HepG2 (cell line): ENCODE data around the gene CXADR. TPM values are rescaled to one million over a fixed set of nuclear protein-coding genes. Genes with fewer than 3 reads are reported as not detected.

ENCODE experiments used
- ATAC-seq: fragments of 200-7000 bp; cut with Tn5 transposase; 3 replicates; pipeline ENCODE4 v1.9.1; 2020; ENCODE audit warnings: mild to moderate bottlenecking, moderate library complexity
- BruUV-seq: library from RNA; stranded (reverse); fragments of 400-500 nt; replicated peaks from 2 replicates; lab custom pipeline; 2021; lab: Mats Ljungman, UMichigan
- CTCF ChIA-PET: fragments of 300-600 bp; formaldehyde crosslinking; extraction: SDS; loops from one replicate; lab custom pipeline; 2021; ENCODE audit warnings: low total read pairs, inconsistent platforms, low intra/inter-chr PET ratio; lab: Yijun Ruan, JAX
- POLR2A ChIA-PET: fragments of 350-600 bp; sonication (Branson Sonifier 250); formaldehyde crosslinking; loops from one replicate; lab custom pipeline; 2020; ENCODE audit warnings: antibody characterized with exemption, inconsistent platforms; lab: Yijun Ruan, JAX
- DNase-seq: peaks from one replicate; pipeline ENCODE4 v3.0.0-alpha.2; 2015; ENCODE audit warnings: low spot score
- FAIRE-seq: peaks from 3 replicates; lab custom pipeline; 2011; peaks lifted over from hg19 to GRCh38; lab: Jason Lieb, UNC
- H2AFZ ChIP-seq: one replicate; pipeline ENCODE4 v1.6.1; 2011; ENCODE audit warnings: low read length, inconsistent platforms
- H3K27ac ChIP-seq: fragments of 300-600 bp; 3 replicates; pipeline ENCODE4 v1.8.0; 2011; ENCODE audit warnings: mixed run types, mild to moderate bottlenecking, mixed read lengths, low read length, inconsistent platforms; ENCODE audit not compliant: insufficient read depth; ENCODE audit errors: extremely low read length
- H3K27me3 ChIP-seq, 2 experiments: fragments of 200-600 bp in 1 of 2; 2 replicates in 1 of 2; 3 replicates in 1 of 2; pipeline versions ENCODE4 v1.6.0 to v1.8.0; 2011; ENCODE audit warnings: low read length in 2 of 2, mild to moderate bottlenecking in 2 of 2, moderate library complexity in 2 of 2, inconsistent platforms in 1 of 2; ENCODE audit not compliant: insufficient read depth in 2 of 2, control insufficient read depth in 1 of 2
- H3K36me3 ChIP-seq, 2 experiments: fragments of 200-600 bp in 1 of 2; replicated peaks in 1 of 2; 2 replicates in 1 of 2; 3 replicates in 1 of 2; pipeline versions ENCODE4 v1.5.1 to v1.8.0; 2011; ENCODE audit warnings: low read length in 2 of 2, inconsistent platforms in 1 of 2; ENCODE audit not compliant: insufficient read depth in 2 of 2, control insufficient read depth in 1 of 2
- H3K4me1 ChIP-seq: 2 replicates; pipeline ENCODE4 v1.5.1; 2012; ENCODE audit warnings: low read length, inconsistent platforms; ENCODE audit not compliant: insufficient read depth
- H3K4me2 ChIP-seq: 2 replicates; pipeline ENCODE4 v1.6.0; 2011; ENCODE audit warnings: low read depth, low read length, inconsistent platforms
- H3K4me3 ChIP-seq, 3 experiments: fragments of 200-600 bp in 1 of 3; sonication (generic), shearing (Covaris generic) in 1 of 3; replicated peaks in 1 of 3; 2 replicates each; pipeline ENCODE4 v1.5.1; 2011 to 2016; ENCODE audit warnings: low read length in 3 of 3, inconsistent platforms in 2 of 3, low read depth in 2 of 3, mild to moderate bottlenecking in 2 of 3, control low read depth in 1 of 3, mixed read lengths in 1 of 3; ENCODE audit not compliant: insufficient read depth in 1 of 3
- H3K79me2 ChIP-seq: one replicate; pipeline ENCODE4 v1.6.1; 2011; ENCODE audit warnings: low read length, inconsistent platforms; ENCODE audit not compliant: insufficient read depth
- H3K9ac ChIP-seq: 2 replicates; pipeline ENCODE4 v1.6.0; 2011; ENCODE audit warnings: mild to moderate bottlenecking, low read depth, low read length, inconsistent platforms; ENCODE audit not compliant: insufficient read depth
- H3K9me3 ChIP-seq: 2 replicates; pipeline ENCODE4 v1.5.1; 2012; ENCODE audit warnings: mild to moderate bottlenecking, low read length
- H4K20me1 ChIP-seq: 2 replicates; pipeline ENCODE4 v1.6.0; 2011; ENCODE audit warnings: inconsistent platforms, mild to moderate bottlenecking, low read length, moderate library complexity; ENCODE audit not compliant: insufficient read depth
- ARNT ChIP-seq: fragments of 450-650 bp; IDR thresholded peaks from 2 replicates; pipeline ENCODE4 v1.6.1; 2017
- ISL2 ChIP-seq: sonication (generic); formaldehyde crosslinking; IDR thresholded peaks from 2 replicates; pipeline ENCODE4 v1.5.0; 2020; ENCODE audit warnings: missing genetic modification reagents
- THAP11 ChIP-seq: IDR thresholded peaks from 2 replicates; pipeline ENCODE4 v1.6.1; 2016; ENCODE audit warnings: missing biosample characterization, missing genetic modification reagents
- ZNF264 ChIP-seq: sonication (generic); formaldehyde crosslinking; IDR thresholded peaks from 2 replicates; pipeline ENCODE4 v1.4.0; 2020; ENCODE audit warnings: missing genetic modification reagents
- ZNF460 ChIP-seq: sonication (generic); formaldehyde crosslinking; IDR thresholded peaks from 2 replicates; pipeline ENCODE4 v1.5.1; 2020; ENCODE audit warnings: missing genetic modification reagents, mild to moderate bottlenecking, borderline replicate concordance
- ZNF607 ChIP-seq: sonication (generic); formaldehyde crosslinking; IDR thresholded peaks from 2 replicates; pipeline ENCODE4 v1.5.1; 2020; ENCODE audit warnings: missing genetic modification reagents, mild to moderate bottlenecking, borderline replicate concordance
- in situ Hi-C: cut with HindIII; loops from 2 replicates; pipeline ENCODE4 v1.10.0; 2017; ENCODE audit warnings: low pct_unique_long_range_greater_than_20kb; ENCODE audit not compliant: extremely low pct_ligation_motif_present
- intact Hi-C: fragments of 100-400 bp; cut with micrococcal nuclease; formaldehyde crosslinking; loops from one replicate; pipeline ENCODE4 v1.10.0; 2022; ENCODE audit not compliant: unreplicated experiment
- polyA plus RNA-seq, 8 experiments: library from polyadenylated mRNA; depleted of rRNA in 3 of 8; stranded (reverse) in 7 of 8; unstranded in 1 of 8; fragments of >200 nt; fragmentation: Illumina TruSeq in 4 of 8; extraction: Trizol in 4 of 8; gene quantifications; 2 replicates each; pipeline versions ENCODE4 v1.2.1 to v1.2.3, GENCODE V29; 2011 to 2016; ENCODE audit warnings: low read depth in 4 of 8, missing spikeins in 1 of 8, mixed read lengths in 1 of 8; ENCODE audit not compliant: insufficient read depth in 1 of 8
- total RNA-seq, 5 experiments: library from RNA; depleted of rRNA; stranded (reverse); fragments of >200 nt; fragmentation: Illumina TruSeq; extraction: Trizol; gene quantifications; 2 replicates each; pipeline ENCODE4 v1.2.3, GENCODE V29; 2016; ENCODE audit warnings: low read depth in 1 of 5
- TF ChIP-seq, protein P1 (sequence below): sonication (generic); formaldehyde crosslinking; IDR thresholded peaks from 2 replicates; pipeline ENCODE4 v1.5.1; 2020; ENCODE audit warnings: mild to moderate bottlenecking, moderate library complexity, missing genetic modification reagents
- TF ChIP-seq, protein P2 (sequence below): sonication (generic); formaldehyde crosslinking; IDR thresholded peaks from 2 replicates; pipeline ENCODE4 v1.8.0; 2022; ENCODE audit warnings: mild to moderate bottlenecking, missing genetic modification reagents; ENCODE audit not compliant: insufficient replicate concordance

CXADR gene
- total and polyA plus RNA-seq, 2 of the 13 experiments (the other 11 are each of a cell fraction or from before 2014, with no cell fraction given), result 86.8 to 110 TPM

DNA sequence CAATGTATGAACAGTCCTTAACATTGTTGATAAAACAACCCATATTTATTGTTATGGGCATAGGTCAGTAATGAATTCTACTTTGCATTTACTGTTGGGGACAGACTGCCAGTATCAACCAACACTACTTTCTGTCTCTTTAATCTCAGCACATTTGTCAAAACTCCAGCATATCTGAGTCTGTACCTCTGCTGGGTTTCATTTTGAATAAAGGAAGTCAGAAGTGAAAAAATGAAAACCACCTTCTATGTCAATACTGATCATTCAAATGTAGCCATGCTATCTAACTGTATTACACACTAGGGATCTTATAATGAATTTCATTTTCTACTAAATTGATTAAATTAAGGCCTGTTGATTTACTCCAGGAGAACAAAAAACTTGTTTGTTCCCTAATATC lies 24.2 kb upstream of the CXADR start:
- CTCF ChIA-PET, result no interaction called here
- POLR2A ChIA-PET, result no interaction called here
- H3K27ac ChIP-seq, result no peak overlapping the region
- H2AFZ ChIP-seq, result no peak overlapping the region
- no peak overlapping the region for H3K4me2 ChIP-seq
- no peak overlapping the region for H3K9ac ChIP-seq
- H3K4me1 ChIP-seq, result peaks cover 9% of the 10 kb centered on the region; the same call in 1 of the 2 replicates
- no peaks in the 10 kb centered on the region for H3K9me3 ChIP-seq
- FAIRE-seq (no peak), ATAC-seq (no peak), DNase-seq (no peak)
- H4K20me1 ChIP-seq, result no peaks in the 10 kb centered on the region
- TF ChIP-seq ZNF460 (no peak), ISL2 (CRISPR knock-in tag) (no peak), ZNF264 (CRISPR knock-in tag) (no peak), THAP11 (CRISPR knock-in tag) (no peak), ZNF607 (CRISPR knock-in tag) (no peak), ARNT (no peak)
- TF ChIP-seq, protein P1, sequence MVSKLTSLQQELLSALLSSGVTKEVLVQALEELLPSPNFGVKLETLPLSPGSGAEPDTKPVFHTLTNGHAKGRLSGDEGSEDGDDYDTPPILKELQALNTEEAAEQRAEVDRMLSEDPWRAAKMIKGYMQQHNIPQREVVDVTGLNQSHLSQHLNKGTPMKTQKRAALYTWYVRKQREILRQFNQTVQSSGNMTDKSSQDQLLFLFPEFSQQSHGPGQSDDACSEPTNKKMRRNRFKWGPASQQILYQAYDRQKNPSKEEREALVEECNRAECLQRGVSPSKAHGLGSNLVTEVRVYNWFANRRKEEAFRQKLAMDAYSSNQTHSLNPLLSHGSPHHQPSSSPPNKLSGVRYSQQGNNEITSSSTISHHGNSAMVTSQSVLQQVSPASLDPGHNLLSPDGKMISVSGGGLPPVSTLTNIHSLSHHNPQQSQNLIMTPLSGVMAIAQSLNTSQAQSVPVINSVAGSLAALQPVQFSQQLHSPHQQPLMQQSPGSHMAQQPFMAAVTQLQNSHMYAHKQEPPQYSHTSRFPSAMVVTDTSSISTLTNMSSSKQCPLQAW, result no peak
- TF ChIP-seq, protein P2, sequence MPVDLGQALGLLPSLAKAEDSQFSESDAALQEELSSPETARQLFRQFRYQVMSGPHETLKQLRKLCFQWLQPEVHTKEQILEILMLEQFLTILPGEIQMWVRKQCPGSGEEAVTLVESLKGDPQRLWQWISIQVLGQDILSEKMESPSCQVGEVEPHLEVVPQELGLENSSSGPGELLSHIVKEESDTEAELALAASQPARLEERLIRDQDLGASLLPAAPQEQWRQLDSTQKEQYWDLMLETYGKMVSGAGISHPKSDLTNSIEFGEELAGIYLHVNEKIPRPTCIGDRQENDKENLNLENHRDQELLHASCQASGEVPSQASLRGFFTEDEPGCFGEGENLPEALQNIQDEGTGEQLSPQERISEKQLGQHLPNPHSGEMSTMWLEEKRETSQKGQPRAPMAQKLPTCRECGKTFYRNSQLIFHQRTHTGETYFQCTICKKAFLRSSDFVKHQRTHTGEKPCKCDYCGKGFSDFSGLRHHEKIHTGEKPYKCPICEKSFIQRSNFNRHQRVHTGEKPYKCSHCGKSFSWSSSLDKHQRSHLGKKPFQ (CRISPR knock-in tag), result no peak
- H3K4me3 ChIP-seq, result no peak overlapping the region
- no peaks in the 10 kb centered on the region for H3K27me3 ChIP-seq
- BruUV-seq, result no TSS peak
- in situ Hi-C loops (no loop called here), intact Hi-C loops (no loop called here)
- H3K36me3 ChIP-seq, result no peaks in the 10 kb centered on the region
- H3K79me2 ChIP-seq, result no peaks in the 10 kb centered on the region
